Upper lobe of right lung (tissue), 1 donor: ENCODE data around the gene CDC25A. TPM values are rescaled to one million over a fixed set of nuclear protein-coding genes. Genes with fewer than 3 reads are reported as not detected.

Experiments used
- ATAC-seq: fragments of 200-7000 bp; cut with Tn5 transposase; one replicate; pipeline ENCODE4 v1.9.1; 2020; ENCODE audit warnings: mild to moderate bottlenecking, moderate library complexity
- DNase-seq: peaks from one replicate; pipeline ENCODE4 v3.0.0-alpha.2; 2020
- H3K27ac ChIP-seq: fragments of 200-600 bp; one replicate; pipeline ENCODE4 v1.8.0; 2022
- H3K27me3 ChIP-seq: fragments of 200-600 bp; one replicate; pipeline ENCODE4 v1.8.0; 2022; ENCODE audit warnings: mild to moderate bottlenecking
- H3K36me3 ChIP-seq: fragments of 200-600 bp; one replicate; pipeline ENCODE4 v1.8.0; 2022
- H3K4me1 ChIP-seq: fragments of 200-600 bp; one replicate; pipeline ENCODE4 v1.8.0; 2022
- H3K4me3 ChIP-seq: fragments of 200-600 bp; one replicate; pipeline ENCODE4 v1.8.0; 2022; ENCODE audit warnings: mild to moderate bottlenecking
- H3K9me3 ChIP-seq: fragments of 200-600 bp; one replicate; pipeline ENCODE4 v1.8.0; 2022
- CTCF ChIP-seq: fragments of 200-600 bp; IDR thresholded peaks from one replicate; pipeline ENCODE4 v1.8.0; 2022; ENCODE audit warnings: antibody characterized with exemption
- intact Hi-C: fragments of 100-400 bp; cut with DNase I; formaldehyde crosslinking; loops from one replicate; pipeline ENCODE4 v1.11.0; 2022
- total RNA-seq: library from RNA; stranded (reverse); fragmentation: NEBNext Ultra II Directional; extraction: Animal tissue kit (Norgen Biotek cat#: 25700); gene quantifications from one replicate; pipeline ENCODE4 v1.2.1, GENCODE V29; 2021
- donor health status: DM: no; HTN: yes; CAD: no; lungs with severe emphysema.

CDC25A gene
- total RNA-seq, 1 donor from 2014 or later: 0.90 TPM

- TF ChIP-seq CTCF: no peak
- Histone ChIP-seq H3K36me3 (no peaks in the 10 kb centered on the region), H3K4me3 (no peak overlapping the region), H3K27ac (no peak overlapping the region), H3K27me3 (no peaks in the 10 kb centered on the region), H3K4me1 (peaks cover 11% of the 10 kb centered on the region), H3K9me3 (no peaks in the 10 kb centered on the region)
- peak; percentile 4 for ATAC-seq
- DNase-seq: no peak
- intact Hi-C loops: loop anchor here (10.0 kb wide), 1 partner anchor 307 kb away; no protein-coding TSS in a partner anchor
Observed at GRCh38 chr3:48151807-48152427, 36.3 kb downstream of the CDC25A start.

GRCh38 chr3:48151058-48151806, 37.0 kb downstream of the CDC25A start:
- Histone ChIP-seq H3K9me3 (no peaks in the 10 kb centered on the region), H3K27me3 (no peaks in the 10 kb centered on the region), H3K4me1 (peaks cover 11% of the 10 kb centered on the region), H3K36me3 (no peaks in the 10 kb centered on the region), H3K27ac (no peak overlapping the region), H3K4me3 (no peak overlapping the region)
- ATAC-seq: peak; percentile 98
- peak; percentile 85 for TF ChIP-seq CTCF
- intact Hi-C loops: loop anchor here (10.0 kb wide), 1 partner anchor 306 kb away; no protein-coding TSS in a partner anchor
- peak; percentile 82 for DNase-seq

- H3K4me3 ChIP-seq: no peak overlapping the region
- no peak for TF ChIP-seq CTCF
- no peaks in the 10 kb centered on the region for H3K36me3 ChIP-seq
- no peak overlapping the region for H3K27ac ChIP-seq
- intact Hi-C loops: no loop called here
- ATAC-seq (no peak), DNase-seq (no peak)
- no peaks in the 10 kb centered on the region for H3K27me3 ChIP-seq
- no peaks in the 10 kb centered on the region for H3K9me3 ChIP-seq
- no peaks in the 10 kb centered on the region for H3K4me1 ChIP-seq
Observed at GRCh38 chr3:48143992-48144391, 44.2 kb downstream of the CDC25A start.

- intact Hi-C loops: no loop called here
- DNase-seq (no peak), ATAC-seq (no peak)
- H3K27ac ChIP-seq: no peak overlapping the region
- no peaks in the 10 kb centered on the region for H3K9me3 ChIP-seq
- H3K4me3 ChIP-seq: no peak overlapping the region
- H3K36me3 ChIP-seq: no peaks in the 10 kb centered on the region
- no peak for TF ChIP-seq CTCF
- H3K27me3 ChIP-seq: no peaks in the 10 kb centered on the region
- no peaks in the 10 kb centered on the region for H3K4me1 ChIP-seq
Observed at GRCh38 chr3:48143567-48143966, 44.6 kb downstream of the CDC25A start.

GRCh38 chr3:48142316-48142870, 45.8 kb downstream of the CDC25A start:
- Histone ChIP-seq H3K9me3 (no peaks in the 10 kb centered on the region), H3K36me3 (no peaks in the 10 kb centered on the region), H3K27ac (no peak overlapping the region), H3K4me3 (no peak overlapping the region), H3K4me1 (no peaks in the 10 kb centered on the region), H3K27me3 (no peaks in the 10 kb centered on the region)
- DNase-seq (no peak), ATAC-seq (peak; percentile 46)
- intact Hi-C loops: no loop called here
- TF ChIP-seq CTCF: no peak
